ENCODE data around the gene CGB8.
A peak's percentile ranks its signal among the peaks of the same experiment; 100 is the strongest.
"Not testable (repeated sequence)": the region's sequence is repeated elsewhere in the genome, so short reads cannot be mapped to it uniquely, and the experiment has no call there.

CGB8 gene

GRCh38 chr19:49064768-49065611 lies 16.1 kb upstream of the CGB8 start, which contains the start of gene NTF4:
TSS of gene NTF4 (minus strand) at chr19:49064818. CDS start at chr19:49061997, 2,821 bp downstream.
- no peak for DNase-seq

- no peak for DNase-seq
These were observed 15.2 kb upstream of the CGB8 start for GRCh38 chr19:49064029-49064629.

- DNase-seq: no peak
These were observed 12.5 kb upstream of the CGB8 start for GRCh38 chr19:49061445-49061844.

- no peak for DNase-seq
These were observed 12.1 kb upstream of the CGB8 start for GRCh38 chr19:49061000-49061399.

GRCh38 chr19:49059053-49059452 lies 10.1 kb upstream of the CGB8 start:
- DNase-seq: no peak

- no peak for DNase-seq
These were observed 9.7 kb upstream of the CGB8 start for GRCh38 chr19:49058562-49058961.

GRCh38 chr19:49057636-49058234 lies 8.8 kb upstream of the CGB8 start, which contains the start of gene CGB7:
TSS of gene CGB7 (minus strand) at chr19:49057749. CDS start at chr19:49055375, 2,374 bp downstream.
- peak; percentile 36 for DNase-seq

- not testable (repeated sequence) for DNase-seq
These were observed 8.1 kb upstream of the CGB8 start for GRCh38 chr19:49056902-49057596.

GRCh38 chr19:49056101-49056901 lies 7.4 kb upstream of the CGB8 start:
- no peak for DNase-seq

GRCh38 chr19:49050376-49051033 lies 1.6 kb upstream of the CGB8 start:
- DNase-seq: not testable (repeated sequence)

- not testable (repeated sequence) for DNase-seq
These were observed 923 bp upstream of the CGB8 start for GRCh38 chr19:49049834-49050233.

GRCh38 chr19:49043548-49043947 lies 5.4 kb downstream of the CGB8 start, which contains the start of gene CGB5:
TSS of gene CGB5 (plus strand) at chr19:49043848. CDS start at chr19:49044210, 362 bp downstream.
- DNase-seq: not testable (repeated sequence)

- not testable (repeated sequence) for DNase-seq
These were observed 6.2 kb downstream of the CGB8 start for GRCh38 chr19:49042666-49043065.

- DNase-seq: no peak
These were observed 6.7 kb downstream of the CGB8 start for GRCh38 chr19:49042177-49042576.

GRCh38 chr19:49039736-49040135 lies 9.2 kb downstream of the CGB8 start:
- not testable (repeated sequence) for DNase-seq

GRCh38 chr19:49038557-49039276 lies 10.2 kb downstream of the CGB8 start:
- peak; percentile 39 for DNase-seq

GRCh38 chr19:49038111-49038510 lies 10.8 kb downstream of the CGB8 start:
- not testable (repeated sequence) for DNase-seq

GRCh38 chr19:49036815-49037214 lies 12.1 kb downstream of the CGB8 start, which contains the start of gene CGB1:
TSS of gene CGB1 (minus strand) at chr19:49036895. CDS start at chr19:49036711, 184 bp downstream.
- DNase-seq: not testable (repeated sequence)

GRCh38 chr19:49031642-49032301 lies 17.1 kb downstream of the CGB8 start, which contains the start of gene CGB2:
TSS of gene CGB2 (plus strand) at chr19:49031890. CDS start at chr19:49032096, 206 bp downstream.
- not testable (repeated sequence) for DNase-seq

GRCh38 chr19:49030323-49030722 lies 18.6 kb downstream of the CGB8 start:
- not testable (repeated sequence) for DNase-seq

Data from kidney glomerular epithelial cell (primary cell).